CD4-positive, alpha-beta T cell treated with Interleukin-6 for 4 hours (primary cell): ENCODE data around the gene SPPL2C.
A peak's percentile ranks its signal among the peaks of the same experiment; 100 is the strongest.

Experiments used
- DNase-seq: peaks from one replicate; pipeline ENCODE4 v3.0.0-alpha.2; 2020; ENCODE audit warnings: mixed read lengths

Gene SPPL2C

GRCh38 chr17:45844695-45845375 is at the start of gene SPPL2C:
SPPL2C (plus strand) TSS chr17:45844881; CDS start chr17:45844907, 26 bp downstream.
- DNase-seq, result no peak

GRCh38 chr17:45800816-45801215 is 43.9 kb upstream of the SPPL2C start:
- no peak for DNase-seq

- DNase-seq, result no peak
Observed at GRCh38 chr17:45801421-45801820, 43.3 kb upstream of the SPPL2C start.

- DNase-seq, result no peak
Observed at GRCh38 chr17:45808845-45809244, 35.8 kb upstream of the SPPL2C start.

GRCh38 chr17:45809499-45809898 is 35.2 kb upstream of the SPPL2C start:
- no peak for DNase-seq

- DNase-seq, result no peak
Observed at GRCh38 chr17:45812102-45812501, 32.6 kb upstream of the SPPL2C start.

- DNase-seq, result no peak
Observed at GRCh38 chr17:45813048-45813725, 31.5 kb upstream of the SPPL2C start.

GRCh38 chr17:45814622-45815606 is 29.8 kb upstream of the SPPL2C start:
- no peak for DNase-seq

GRCh38 chr17:45815752-45816151 is 28.9 kb upstream of the SPPL2C start:
- no peak for DNase-seq

- no peak for DNase-seq
Observed at GRCh38 chr17:45818041-45818440, 26.6 kb upstream of the SPPL2C start.

GRCh38 chr17:45818699-45819098 is 26.0 kb upstream of the SPPL2C start:
- DNase-seq, result no peak

- DNase-seq, result no peak
Observed at GRCh38 chr17:45819632-45820031, 25.0 kb upstream of the SPPL2C start.

GRCh38 chr17:45820052-45820780 is 24.5 kb upstream of the SPPL2C start:
- DNase-seq, result no peak

- no peak for DNase-seq
Observed at GRCh38 chr17:45821147-45821546, 23.5 kb upstream of the SPPL2C start.

- DNase-seq, result peak; percentile 43
Observed at GRCh38 chr17:45823598-45823997, 21.1 kb upstream of the SPPL2C start.

- no peak for DNase-seq
Observed at GRCh38 chr17:45824475-45824874, 20.2 kb upstream of the SPPL2C start.

GRCh38 chr17:45824901-45825492 is 19.7 kb upstream of the SPPL2C start:
- DNase-seq, result no peak

GRCh38 chr17:45825792-45826191 is 18.9 kb upstream of the SPPL2C start:
- DNase-seq, result no peak

- no peak for DNase-seq
Observed at GRCh38 chr17:45826919-45827588, 17.6 kb upstream of the SPPL2C start.

- DNase-seq, result no peak
Observed at GRCh38 chr17:45828171-45828570, 16.5 kb upstream of the SPPL2C start.

- DNase-seq, result no peak
Observed at GRCh38 chr17:45828582-45829133, 16.0 kb upstream of the SPPL2C start.
